RPMI8226 (cell line): ENCODE measurements around the gene FZR1.

Experiments used
- DNase-seq: peaks from one replicate; pipeline ENCODE4 v3.0.0-alpha.2; 2015

FZR1 gene

DNA sequence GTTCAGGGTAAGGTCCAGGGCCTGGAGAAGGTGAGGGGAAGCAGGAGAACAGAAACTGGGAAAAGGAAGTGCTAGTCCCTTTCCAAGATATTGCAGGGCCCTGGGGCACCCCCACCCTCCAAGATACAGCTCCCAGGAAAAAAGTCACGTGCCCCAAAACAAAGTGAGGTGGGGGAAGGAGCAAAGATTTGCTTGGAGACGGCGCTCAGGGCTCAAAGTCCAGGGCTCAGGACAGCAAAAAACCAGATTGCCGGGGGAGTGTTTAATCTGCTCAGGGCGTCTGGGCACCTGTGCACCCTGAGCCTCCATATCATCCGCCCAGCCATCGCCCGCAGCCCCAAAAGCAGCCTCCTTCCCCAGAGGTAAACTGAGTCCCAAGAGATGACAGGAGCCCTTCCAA lies 32.1 kb upstream of the FZR1 start:
- DNase-seq = no peak

- DNase-seq = no peak
Observed at GRCh38 chr19:3474614-3475013, 31.5 kb upstream of the FZR1 start.

DNA sequence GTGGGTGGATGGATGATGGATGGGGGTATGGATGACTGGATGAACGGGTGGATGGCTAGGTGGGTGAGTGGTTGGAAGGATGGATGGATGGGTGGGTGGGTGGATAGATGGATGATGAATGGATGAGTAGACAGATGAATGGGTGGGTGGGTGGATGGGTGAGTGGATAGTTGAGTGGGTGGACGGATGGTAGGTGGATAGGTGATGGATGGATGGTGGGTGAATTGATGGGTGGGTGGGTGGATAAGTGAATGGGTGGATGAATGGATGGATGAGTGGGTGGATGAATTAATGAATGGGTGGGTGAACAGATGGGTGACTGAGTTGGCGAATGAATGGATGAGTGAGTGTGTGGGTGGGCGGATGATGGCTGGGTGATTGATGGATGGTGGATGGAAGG lies 30.7 kb upstream of the FZR1 start:
- DNase-seq = no peak

GRCh38 chr19:3476830-3477229 lies 29.3 kb upstream of the FZR1 start:
- no peak for DNase-seq

GRCh38 chr19:3477506-3477905 lies 28.6 kb upstream of the FZR1 start:
- DNase-seq = no peak

DNA sequence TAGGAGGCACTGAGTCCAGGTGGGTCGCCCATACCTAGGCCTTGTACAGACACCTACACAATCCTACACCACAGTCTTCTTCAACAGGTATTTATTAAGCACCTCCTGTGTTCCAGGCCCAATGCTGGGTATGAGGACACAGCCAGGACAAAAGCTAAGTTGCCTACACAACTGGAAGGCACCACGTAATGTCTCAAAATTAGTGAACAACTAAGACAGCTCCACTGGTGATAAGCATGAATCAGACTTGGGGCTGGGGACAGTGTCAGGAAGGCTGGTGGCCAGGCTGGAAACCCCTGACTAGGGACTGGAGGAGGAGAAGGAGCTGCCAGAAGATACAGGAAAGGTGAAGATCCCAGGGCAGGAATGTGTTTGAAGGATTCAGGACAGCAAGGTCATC lies 28.2 kb upstream of the FZR1 start:
- no peak for DNase-seq

GRCh38 chr19:3478409-3479176 lies 27.5 kb upstream of the FZR1 start:
- no peak for DNase-seq

- peak; percentile 72 for DNase-seq
Observed at GRCh38 chr19:3479177-3479833, 26.8 kb upstream of the FZR1 start.

DNA sequence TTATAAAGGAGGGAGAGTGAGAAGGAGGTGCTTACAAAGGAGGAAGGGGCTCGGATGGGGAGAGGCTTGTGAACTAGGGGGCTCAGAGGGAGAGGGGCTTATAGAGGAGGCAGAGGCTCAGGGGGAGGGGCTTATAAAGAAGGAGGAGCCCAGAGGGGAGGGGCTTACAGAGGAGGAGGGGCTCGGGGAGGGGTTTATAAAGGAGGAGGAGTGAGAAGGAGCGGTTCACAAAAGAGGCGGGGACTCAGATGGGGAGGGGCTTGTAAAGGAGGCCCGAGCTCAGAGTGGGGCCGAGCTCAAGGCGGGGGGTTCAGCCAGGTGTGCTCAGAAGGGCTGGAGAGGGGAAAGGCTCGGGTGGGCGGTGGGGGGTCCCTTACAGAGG lies 26.3 kb upstream of the FZR1 start:
- DNase-seq = no peak

DNA sequence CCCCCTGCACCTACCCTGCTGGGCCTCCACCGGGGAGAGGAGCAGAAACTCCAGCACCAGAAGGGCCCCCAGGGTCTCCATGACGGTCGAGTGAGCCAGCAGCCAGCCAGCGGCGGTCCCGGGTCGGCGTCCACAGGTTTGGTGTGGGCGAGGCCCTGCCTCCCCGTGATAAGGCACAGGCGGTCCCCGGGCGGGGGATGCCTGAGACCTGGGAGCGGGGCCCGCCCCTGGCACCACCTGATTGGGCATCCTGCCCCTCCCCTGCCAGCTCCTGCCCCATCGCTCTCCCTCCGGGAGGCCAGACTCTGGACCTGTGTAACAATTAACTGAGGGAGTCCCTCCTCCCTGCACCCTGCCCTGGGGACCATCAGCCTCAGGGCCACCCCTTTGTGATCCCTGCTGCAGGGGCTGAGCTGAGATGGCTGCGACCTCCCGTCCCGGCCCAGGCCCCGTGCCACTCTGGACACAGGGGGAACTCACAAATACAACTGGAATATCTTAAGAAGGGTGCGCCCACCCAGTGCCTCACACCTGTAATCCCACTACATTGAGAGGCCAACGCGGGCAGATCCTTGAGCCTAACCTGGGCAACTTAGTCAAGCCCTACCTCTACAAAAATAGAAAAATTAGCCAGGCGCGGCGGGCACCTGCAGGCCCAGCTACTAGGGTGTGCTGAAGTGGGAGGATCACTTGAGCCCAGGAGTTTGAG lies 25.6 kb upstream of the FZR1 start, which contains the start of gene SMIM24:
Gene SMIM24 (minus strand): TSS at position 143 of the 709 bp plus-strand sequence. CDS start 62 bp downstream, at position 81.
- no peak for DNase-seq

DNA sequence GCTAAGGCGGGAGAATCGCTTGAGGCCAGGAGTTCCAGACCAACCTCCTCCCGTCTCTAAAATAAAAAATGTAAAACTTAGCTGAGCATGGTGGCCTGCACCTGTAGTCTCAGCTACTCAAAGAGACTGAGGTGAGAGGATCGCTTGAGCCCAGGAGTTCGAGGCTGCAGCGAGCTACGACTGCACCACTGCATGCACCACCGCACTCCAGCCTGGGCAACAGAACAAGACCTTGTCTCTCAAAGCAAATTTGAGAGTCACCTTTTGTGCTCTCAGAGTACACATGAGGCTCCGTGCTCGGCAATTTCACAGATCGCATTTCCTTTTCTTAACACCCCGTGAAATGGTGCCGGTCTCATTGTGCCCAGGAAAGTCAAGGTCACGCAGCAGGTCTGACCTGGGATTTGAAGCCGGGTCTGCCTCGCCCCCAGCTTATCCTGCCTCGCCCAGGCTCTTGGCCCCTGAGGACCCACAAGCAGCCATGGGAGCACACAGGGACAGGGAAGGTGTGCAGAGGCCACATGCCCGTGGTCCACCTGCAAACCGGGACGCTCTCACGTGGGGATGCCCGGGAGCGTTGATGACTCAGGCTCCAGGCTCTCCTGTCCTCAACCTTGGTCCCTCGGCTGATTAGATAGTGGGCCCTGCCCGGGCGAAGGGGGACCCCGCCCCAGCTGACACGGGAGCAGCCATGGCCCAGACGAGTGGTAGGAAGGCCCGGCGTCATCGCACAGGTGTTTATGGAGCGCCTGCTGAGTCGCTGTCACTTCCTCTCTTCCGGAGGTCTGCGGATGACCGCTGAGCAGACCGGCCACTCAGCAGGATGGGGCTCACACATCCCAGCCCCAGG lies 24.6 kb upstream of the FZR1 start:
- DNase-seq = no peak

DNA sequence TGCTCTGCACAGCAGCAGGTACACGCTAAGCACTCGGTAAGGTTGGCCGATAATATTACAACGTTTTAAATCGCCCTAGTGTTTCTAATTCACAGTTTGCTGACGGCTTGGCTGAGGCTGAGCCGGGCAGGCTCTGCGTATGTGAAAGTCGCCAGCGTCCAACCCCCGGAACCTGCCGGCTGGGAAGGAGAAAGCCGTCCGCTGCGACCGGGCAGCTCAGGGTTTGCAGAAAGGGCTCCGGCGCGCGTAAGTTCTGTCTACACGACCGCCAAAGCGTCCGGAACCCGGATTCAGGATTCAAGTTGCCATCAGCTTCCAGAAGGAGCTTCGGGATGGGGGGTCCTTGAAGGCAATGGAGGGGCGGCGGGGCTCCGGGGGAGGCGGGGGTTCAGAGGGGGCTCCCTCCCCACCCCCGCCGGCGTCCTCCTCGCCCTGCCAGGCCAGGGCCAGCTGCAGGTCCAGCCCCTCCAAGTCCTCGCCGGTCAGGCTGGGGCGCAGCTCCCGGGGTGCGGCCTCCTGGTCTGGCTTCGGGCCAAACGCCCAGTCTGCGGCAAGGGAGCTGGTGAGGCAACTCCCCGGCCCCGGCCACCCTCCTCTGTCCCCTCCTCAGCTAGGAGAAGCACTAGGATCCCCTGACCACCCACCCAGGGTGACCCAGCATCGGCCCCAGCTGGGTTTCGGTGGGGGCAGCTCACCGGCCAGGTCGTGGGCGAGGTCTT lies 23.4 kb upstream of the FZR1 start:
- DNase-seq = no peak

- no peak for DNase-seq
Observed at GRCh38 chr19:3483226-3483628, 22.9 kb upstream of the FZR1 start, which contains the start of gene SMIM44. Gene SMIM44, minus strand, starts transcription at chr19:3483441. Its CDS starts 38 bp downstream, at chr19:3483403.

DNA sequence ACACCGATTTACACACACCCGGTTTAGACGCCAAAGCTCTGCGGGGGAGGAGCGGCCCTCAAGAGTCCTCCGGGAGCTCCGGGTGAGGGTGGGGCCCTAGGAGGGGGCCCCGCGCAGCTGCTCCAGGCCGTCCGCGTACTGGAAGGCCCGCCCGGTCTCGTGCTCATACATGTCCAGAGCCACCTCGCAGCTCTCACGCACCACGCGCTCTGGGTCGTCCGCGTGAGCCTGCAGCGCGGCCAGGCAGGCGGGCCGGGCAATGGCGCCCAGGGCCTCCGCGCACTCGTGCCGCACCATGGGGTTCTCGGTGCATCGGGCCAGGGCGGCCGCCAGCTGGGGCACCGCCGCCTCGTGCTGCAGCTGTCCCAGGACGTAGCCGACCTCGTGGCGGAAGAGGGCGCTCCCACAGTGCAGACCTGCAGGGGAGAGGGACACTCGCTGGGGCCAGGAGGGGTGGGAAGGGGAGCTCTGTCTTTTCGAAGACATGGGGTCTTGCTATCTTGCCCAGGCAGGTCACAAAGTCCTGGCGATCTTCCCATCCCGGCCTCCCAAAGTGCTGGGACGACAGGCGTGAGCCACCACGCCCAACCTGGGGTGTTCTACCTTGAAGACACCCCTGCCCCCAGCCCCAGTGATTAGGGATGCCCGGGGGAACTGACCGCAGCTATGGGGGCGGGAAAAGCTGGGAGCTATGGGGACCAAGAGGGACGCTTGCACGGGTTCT lies 14.6 kb upstream of the FZR1 start:
- no peak for DNase-seq

- DNase-seq = no peak
Observed at GRCh38 chr19:3492131-3492839, 13.8 kb upstream of the FZR1 start.

DNA sequence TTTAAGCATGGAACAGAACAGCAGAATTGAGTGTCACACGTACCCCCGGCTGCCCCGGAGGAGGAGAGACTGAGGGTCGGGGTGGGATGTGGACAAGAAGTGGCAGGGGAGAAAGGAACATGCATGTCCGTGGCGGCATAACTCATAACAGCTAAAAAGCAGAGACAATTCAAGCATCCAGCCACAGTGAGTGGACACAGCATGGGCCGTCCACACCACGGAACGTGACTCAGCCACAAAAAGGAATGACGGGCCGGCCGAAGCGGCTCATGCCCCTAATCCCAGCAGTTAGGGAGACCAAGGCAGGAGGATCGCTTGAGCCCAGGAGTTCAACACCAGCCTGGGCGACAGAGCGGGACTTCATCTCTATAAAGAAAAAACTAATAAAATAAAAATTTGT lies 13.2 kb upstream of the FZR1 start:
- no peak for DNase-seq

- no peak for DNase-seq
Observed at GRCh38 chr19:3493651-3494050, 12.5 kb upstream of the FZR1 start.

- no peak for DNase-seq
Observed at GRCh38 chr19:3494051-3494450, 12.1 kb upstream of the FZR1 start.

- DNase-seq = no peak
Observed at GRCh38 chr19:3494559-3494958, 11.6 kb upstream of the FZR1 start.

- DNase-seq = no peak
Observed at GRCh38 chr19:3496392-3497273, 9.5 kb upstream of the FZR1 start.
